Measurements from ENCODE around the gene ARPC2.

DNA sequence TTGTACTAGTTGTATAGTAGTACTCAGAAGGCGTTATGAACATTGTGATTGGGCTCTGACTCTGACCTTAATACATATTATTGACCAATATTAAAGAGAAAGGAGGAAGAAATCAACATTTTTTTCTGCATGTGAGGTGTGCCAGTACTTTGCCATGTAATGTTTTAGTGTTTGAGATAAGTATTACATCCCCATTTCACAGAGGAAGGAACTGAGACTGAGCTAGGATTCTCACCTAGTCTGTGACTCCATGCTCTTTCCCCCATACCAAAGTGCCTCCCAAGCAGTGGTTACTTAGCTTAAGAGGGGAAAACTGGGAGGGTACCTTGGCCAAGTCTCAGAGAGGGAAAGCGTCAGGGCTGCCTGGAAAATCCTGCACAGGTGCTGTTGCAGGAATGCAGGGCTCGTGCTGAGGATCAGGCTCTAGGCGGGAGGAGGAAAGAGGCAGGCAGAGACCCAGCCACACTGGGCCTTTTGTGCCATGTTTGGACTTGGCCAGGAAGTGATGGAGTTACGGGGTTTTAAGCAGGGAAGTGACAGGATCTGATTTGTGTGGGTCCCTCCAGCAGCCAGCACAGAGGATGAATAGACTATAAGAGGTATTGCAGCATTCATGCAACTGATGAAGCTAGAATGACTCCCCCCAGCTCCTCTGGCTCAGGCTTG is 55.0 kb downstream of the ARPC2 start:
- no peak for TF ChIP-seq CEBPB (IDR thresholded peaks at IDR 0.05; ENCODE audit: borderline replicate concordance, low read depth, low read length)
- TF ChIP-seq POLR2A (IDR thresholded peaks at IDR 0.05; ENCODE audit: insufficient read depth in 1 of 2, low read depth in 2 of 2, low read length in 2 of 2), result peak in 1 of 2 experiments; percentile 13; a peak in 2 of 4 replicates
- TF ChIP-seq YY1 (IDR thresholded peaks at IDR 0.05; ENCODE audit: insufficient read depth, insufficient replicate concordance, low read depth, low read length), result no peak
- no peak for TF ChIP-seq CTCF (CRISPR knock-in tag; IDR thresholded peaks at IDR 0.05)
- TF ChIP-seq KDM1A (CRISPR knock-in tag; IDR thresholded peaks at IDR 0.05), result no peak
- no peak for TF ChIP-seq MXD4 (CRISPR knock-in tag; IDR thresholded peaks at IDR 0.05)
- no peak for TF ChIP-seq NR3C1 (CRISPR knock-in tag; IDR thresholded peaks at IDR 0.05)
- TF ChIP-seq ZBTB21 (CRISPR knock-in tag; IDR thresholded peaks at IDR 0.05), result no peak
- TF ChIP-seq ZNF326 (CRISPR knock-in tag; IDR thresholded peaks at IDR 0.05; ENCODE audit: borderline replicate concordance), result no peak
- TF ChIP-seq ATF1 (CRISPR knock-in tag; IDR thresholded peaks at IDR 0.05), result no peak
- TF ChIP-seq MBNL3 (CRISPR knock-in tag; conservative IDR thresholded peaks at IDR 0.05), result no peak
